Measurements from ENCODE around the gene TOLLIP. TPM values are rescaled to one million over a fixed set of nuclear protein-coding genes. Genes with fewer than 3 reads are reported as not detected.

TOLLIP gene
- total and polyA plus RNA-seq, 2 of the 8 experiments (the other 6 are each of a cell fraction or from before 2014, with no cell fraction given) = 23.7 to 34.7 TPM

DNA sequence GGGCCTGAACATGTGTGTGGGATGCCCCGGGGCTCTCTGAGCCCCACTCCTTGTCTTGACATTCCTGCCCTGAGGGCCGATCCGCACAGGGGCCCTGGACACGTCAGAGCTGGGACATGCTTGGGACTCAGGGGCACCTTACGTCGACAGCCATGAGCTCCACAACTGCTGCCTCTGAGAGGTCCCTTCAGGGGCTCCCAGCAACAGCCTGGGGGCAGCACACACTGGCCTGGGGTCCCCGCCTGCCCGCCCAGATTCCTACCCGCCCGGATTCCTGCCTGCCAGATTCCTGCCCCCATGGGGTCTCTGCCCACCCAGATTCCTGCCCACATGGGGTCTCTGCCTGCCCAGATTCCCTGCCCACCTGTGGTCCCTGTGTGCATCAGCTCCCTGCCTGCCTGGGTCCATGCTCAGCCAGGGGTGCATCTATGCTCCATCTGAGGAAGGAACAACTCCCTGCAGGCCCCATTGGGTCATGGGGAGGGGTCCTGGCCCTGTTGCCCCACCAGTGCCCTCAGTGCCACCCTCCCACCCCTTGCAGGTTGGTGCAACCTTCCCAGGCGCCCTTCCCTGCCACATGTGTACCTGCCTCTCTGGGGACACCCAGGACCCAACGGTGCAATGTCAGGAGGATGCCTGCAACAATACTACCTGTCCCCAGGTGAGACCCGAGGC lies 50.9 kb downstream of the TOLLIP start:
- Histone ChIP-seq H3K36me3 (ENCODE audit: control insufficient read depth in 2 of 4, insufficient read depth in 4 of 4, low read length in 3 of 4) (no peaks in the 10 kb centered on the region), H3K27me3 (replicated peaks in 1 of 4; ENCODE audit: control insufficient read depth in 3 of 4, extremely low read depth in 1 of 4, insufficient read depth in 3 of 4, low read length in 3 of 4) (no peaks in the 10 kb centered on the region), H3K14ac (ENCODE audit: insufficient read length) (no peak overlapping the region), H3K79me2 (ENCODE audit: control insufficient read depth in 1 of 2, insufficient read depth in 2 of 2, low read length in 2 of 2) (no peaks in the 10 kb centered on the region), H2BK5ac (ENCODE audit: low read depth, low read length) (no peak overlapping the region), H3K23ac (ENCODE audit: insufficient read length) (no peak overlapping the region), H3K4me3 (ENCODE audit: extremely low read depth in 1 of 4, insufficient read depth in 2 of 4, low read depth in 3 of 4, low read length in 4 of 4) (no peak overlapping the region), H2BK120ac (replicated peaks; ENCODE audit: low read depth, low read length) (no peak overlapping the region), H4K5ac (ENCODE audit: insufficient read length, low read depth, low read length) (no peak overlapping the region), H2AFZ (ENCODE audit: low read length) (no peak overlapping the region), H2AK5ac (ENCODE audit: low read depth, low read length) (no peak overlapping the region), H3K18ac (ENCODE audit: extremely low read depth, low read length) (no peak overlapping the region), H3K27ac (ENCODE audit: low read depth, low read length) (no peak overlapping the region), H2BK12ac (ENCODE audit: low read depth, low read length) (no peak overlapping the region), H3K4me1 (replicated peaks in 1 of 4; ENCODE audit: control insufficient read depth in 3 of 4, insufficient read depth in 4 of 4, low read length in 3 of 4) (peaks cover 0 to 14% (median 7%) of the 10 kb centered on the region in 4 experiments; a peak in 5 of 7 replicates), H3K4ac (replicated peaks; ENCODE audit: insufficient read length, low read depth, low read length) (no peak overlapping the region), H2BK20ac (ENCODE audit: low read length) (no peak overlapping the region), H3K23me2 (ENCODE audit: low read depth, low read length) (no peaks in the 10 kb centered on the region; the same call in 1 of the 2 replicates), H3K9me3 (ENCODE audit: insufficient read depth in 2 of 2, low read depth in 1 of 2, low read length in 1 of 2) (peaks cover 0 to 8% of the 10 kb centered on the region in 2 experiments; a peak in 1 of 4 replicates), H3K9ac (replicated peaks in 1 of 4; ENCODE audit: extremely low read depth in 1 of 4, low read depth in 3 of 4, low read length in 3 of 4) (no peak overlapping the region), H3K4me2 (ENCODE audit: insufficient read depth in 1 of 2, low read depth in 2 of 2, low read length in 2 of 2) (no peak overlapping the region), H3K79me1 (ENCODE audit: low read depth, low read length) (no peaks in the 10 kb centered on the region), H3K56ac (replicated peaks; ENCODE audit: insufficient read length, low read depth, low read length) (no peak overlapping the region), H4K91ac (replicated peaks; ENCODE audit: insufficient read length, low read length) (no peak overlapping the region), H2BK15ac (ENCODE audit: low read length) (no peak overlapping the region), H4K8ac (ENCODE audit: extremely low read depth, insufficient read depth, low read length) (no peak overlapping the region), H4K20me1 (replicated peaks in 1 of 2; ENCODE audit: control insufficient read depth in 1 of 2, insufficient read depth in 2 of 2, low read length in 2 of 2) (no peaks in the 10 kb centered on the region)
- WGBS, 2 experiments (ENCODE audit: extremely low coverage in 1 of 2, insufficient coverage in 1 of 2, insufficient read length in 1 of 2, insufficient replicate concordance in 2 of 2, low coverage in 1 of 2, low lambda C conversion rate in 2 of 2, missing lambda C conversion rate in 1 of 2) = 87% methylated on average over 13 of the region's 13 CpGs; no CpG with 5 or more reads in 1 of the 2 experiments
- CTCF ChIA-PET (ENCODE audit: partially characterized antibody) = no interaction called here
- POLR2A ChIA-PET (ENCODE audit: partially characterized antibody) = no interaction called here
- no peak for FAIRE-seq
- no peak for TF ChIP-seq CREB1 (IDR thresholded peaks at IDR 0.05)
- TF ChIP-seq SIX5 (IDR thresholded peaks at IDR 0.05; ENCODE audit: low read depth, low read length) = no peak
- TF ChIP-seq SP4 (IDR thresholded peaks at IDR 0.05; ENCODE audit: low read length) = no peak
- no peak for TF ChIP-seq HDAC6 (IDR thresholded peaks at IDR 0.05; ENCODE audit: low read depth, low read length)
- TF ChIP-seq GABPA (IDR thresholded peaks at IDR 0.05; ENCODE audit: borderline replicate concordance, insufficient read depth, low read length) = no peak
- TF ChIP-seq TBP (IDR thresholded peaks at IDR 0.05; ENCODE audit: low read depth, low read length) = no peak
- TF ChIP-seq, protein P1, sequence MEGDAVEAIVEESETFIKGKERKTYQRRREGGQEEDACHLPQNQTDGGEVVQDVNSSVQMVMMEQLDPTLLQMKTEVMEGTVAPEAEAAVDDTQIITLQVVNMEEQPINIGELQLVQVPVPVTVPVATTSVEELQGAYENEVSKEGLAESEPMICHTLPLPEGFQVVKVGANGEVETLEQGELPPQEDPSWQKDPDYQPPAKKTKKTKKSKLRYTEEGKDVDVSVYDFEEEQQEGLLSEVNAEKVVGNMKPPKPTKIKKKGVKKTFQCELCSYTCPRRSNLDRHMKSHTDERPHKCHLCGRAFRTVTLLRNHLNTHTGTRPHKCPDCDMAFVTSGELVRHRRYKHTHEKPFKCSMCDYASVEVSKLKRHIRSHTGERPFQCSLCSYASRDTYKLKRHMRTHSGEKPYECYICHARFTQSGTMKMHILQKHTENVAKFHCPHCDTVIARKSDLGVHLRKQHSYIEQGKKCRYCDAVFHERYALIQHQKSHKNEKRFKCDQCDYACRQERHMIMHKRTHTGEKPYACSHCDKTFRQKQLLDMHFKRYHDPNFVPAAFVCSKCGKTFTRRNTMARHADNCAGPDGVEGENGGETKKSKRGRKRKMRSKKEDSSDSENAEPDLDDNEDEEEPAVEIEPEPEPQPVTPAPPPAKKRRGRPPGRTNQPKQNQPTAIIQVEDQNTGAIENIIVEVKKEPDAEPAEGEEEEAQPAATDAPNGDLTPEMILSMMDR (IDR thresholded peaks at IDR 0.05; ENCODE audit: control extremely low read depth in 1 of 3, insufficient read depth in 1 of 3, low read depth in 1 of 3, low read length in 3 of 3) = no peak
- no peak for TF ChIP-seq SAP30 (IDR thresholded peaks at IDR 0.05; ENCODE audit: insufficient read depth, insufficient replicate concordance, low read length)
- no peak for TF ChIP-seq YY1 (IDR thresholded peaks at IDR 0.05; ENCODE audit: low read depth, low read length)
- no peak for TF ChIP-seq TEAD4 (IDR thresholded peaks at IDR 0.05; ENCODE audit: low read depth, low read length)
- DNase-seq (ENCODE audit: low read depth in 1 of 2, low spot score in 2 of 2) = no peak
